ENCODE measurements around the gene NFYC. TPM values are rescaled to one million over a fixed set of nuclear protein-coding genes. Genes with fewer than 3 reads are reported as not detected.

NFYC gene
- total RNA-seq, 4 donors from 2014 or later: 30.3 to 36.3 (median 33.3) TPM

- Histone ChIP-seq H3K27me3 (no peaks in the 10 kb centered on the region), H3K9me3 (no peaks in the 10 kb centered on the region), H3K36me3 (no peaks in the 10 kb centered on the region), H3K4me1 (peaks cover 0 to 51% (median 23%) of the 10 kb centered on the region in 4 donors), H3K27ac (peak overlapping the region in 2 of 4 donors; percentile 36 to 42), H3K4me3 (no peak overlapping the region)
- DNase-seq (ENCODE audit: low spot score in 2 of 2): no peak
- TF ChIP-seq EP300 (IDR thresholded peaks at IDR 0.05) (no peak), POLR2A (IDR thresholded peaks at IDR 0.05) (no peak), CTCF (IDR thresholded peaks at IDR 0.05) (no peak)
- 39 to 50% methylated on average over 8 of the region's 9 CpGs for WGBS, 2 donors
Observed at GRCh38 chr1:40799351-40799867, 107.9 kb downstream of the NFYC start.

GRCh38 chr1:40801742-40802077 is 110.2 kb downstream of the NFYC start:
- H3K36me3 ChIP-seq: no peaks in the 10 kb centered on the region
- peaks cover 0 to 58% (median 23%) of the 10 kb centered on the region in 4 donors for H3K4me1 ChIP-seq
- DNase-seq (ENCODE audit: low spot score in 2 of 2): no peak
- no peaks in the 10 kb centered on the region for H3K27me3 ChIP-seq
- TF ChIP-seq CTCF (IDR thresholded peaks at IDR 0.05): no peak
- H3K27ac ChIP-seq: peak overlapping the region in 3 of 4 donors; percentile 67 to 82 (median 79)
- 66 to 69% methylated on average over 3 of the region's 3 CpGs for WGBS, 2 donors
- H3K9me3 ChIP-seq: no peaks in the 10 kb centered on the region
- H3K4me3 ChIP-seq: peak overlapping the region in 3 of 4 donors; percentile 30 to 56 (median 52)

- Histone ChIP-seq H3K27me3 (no peaks in the 10 kb centered on the region), H3K4me3 (peak overlapping the region; percentile 30 to 56 (median 46)), H3K9me3 (no peaks in the 10 kb centered on the region), H3K27ac (peak overlapping the region; percentile 18 to 82 (median 73)), H3K4me1 (peaks cover 0 to 62% (median 23%) of the 10 kb centered on the region in 4 donors), H3K36me3 (no peaks in the 10 kb centered on the region)
- DNase-seq (ENCODE audit: low spot score in 2 of 2): peak; percentile 66 to 72
- TF ChIP-seq CTCF (IDR thresholded peaks at IDR 0.05) (no peak), EP300 (IDR thresholded peaks at IDR 0.05) (peak in 1 of 2 donors; percentile 11)
- WGBS, 2 donors: 6 to 7% methylated on average over 32 to 44 of the region's 56 CpGs
Observed at GRCh38 chr1:40802078-40802741, 110.7 kb downstream of the NFYC start.

- Histone ChIP-seq H3K4me3 (peak overlapping the region in 3 of 4 donors; percentile 41 to 56 (median 52)), H3K27me3 (no peaks in the 10 kb centered on the region), H3K36me3 (no peaks in the 10 kb centered on the region), H3K4me1 (peaks cover 0 to 65% (median 26%) of the 10 kb centered on the region in 4 donors), H3K27ac (peak overlapping the region; percentile 18 to 82 (median 73)), H3K9me3 (no peaks in the 10 kb centered on the region)
- 18 to 40% methylated on average over 4 of the region's 4 CpGs for WGBS, 2 donors
- DNase-seq (ENCODE audit: low spot score in 2 of 2): no peak
- TF ChIP-seq EP300 (IDR thresholded peaks at IDR 0.05) (no peak), CTCF (IDR thresholded peaks at IDR 0.05) (no peak), POLR2A (IDR thresholded peaks at IDR 0.05) (no peak)
Observed at GRCh38 chr1:40802742-40803113, 111.2 kb downstream of the NFYC start.

- Histone ChIP-seq H3K27me3 (no peaks in the 10 kb centered on the region), H3K4me3 (no peak overlapping the region), H3K36me3 (no peaks in the 10 kb centered on the region), H3K9me3 (no peaks in the 10 kb centered on the region), H3K27ac (peak overlapping the region in 1 of 4 donors; percentile 82), H3K4me1 (peaks cover 0 to 68% (median 26%) of the 10 kb centered on the region in 4 donors)
- no peak for TF ChIP-seq POLR2A (IDR thresholded peaks at IDR 0.05)
- TF ChIP-seq CTCF (IDR thresholded peaks at IDR 0.05): no peak
- TF ChIP-seq EP300 (IDR thresholded peaks at IDR 0.05): no peak
- no peak for DNase-seq (ENCODE audit: low spot score in 2 of 2)
- WGBS, 2 donors: 84 to 90% methylated on average over 3 of the region's 3 CpGs
Observed at GRCh38 chr1:40803447-40803846, 111.9 kb downstream of the NFYC start.
